ENCODE measurements around the gene C7. TPM values are rescaled to one million over a fixed set of nuclear protein-coding genes. Genes with fewer than 3 reads are reported as not detected.

The C7 gene
- total and polyA plus RNA-seq, 12 donors = 442 to 4,123 (median 1,249) TPM

DNA sequence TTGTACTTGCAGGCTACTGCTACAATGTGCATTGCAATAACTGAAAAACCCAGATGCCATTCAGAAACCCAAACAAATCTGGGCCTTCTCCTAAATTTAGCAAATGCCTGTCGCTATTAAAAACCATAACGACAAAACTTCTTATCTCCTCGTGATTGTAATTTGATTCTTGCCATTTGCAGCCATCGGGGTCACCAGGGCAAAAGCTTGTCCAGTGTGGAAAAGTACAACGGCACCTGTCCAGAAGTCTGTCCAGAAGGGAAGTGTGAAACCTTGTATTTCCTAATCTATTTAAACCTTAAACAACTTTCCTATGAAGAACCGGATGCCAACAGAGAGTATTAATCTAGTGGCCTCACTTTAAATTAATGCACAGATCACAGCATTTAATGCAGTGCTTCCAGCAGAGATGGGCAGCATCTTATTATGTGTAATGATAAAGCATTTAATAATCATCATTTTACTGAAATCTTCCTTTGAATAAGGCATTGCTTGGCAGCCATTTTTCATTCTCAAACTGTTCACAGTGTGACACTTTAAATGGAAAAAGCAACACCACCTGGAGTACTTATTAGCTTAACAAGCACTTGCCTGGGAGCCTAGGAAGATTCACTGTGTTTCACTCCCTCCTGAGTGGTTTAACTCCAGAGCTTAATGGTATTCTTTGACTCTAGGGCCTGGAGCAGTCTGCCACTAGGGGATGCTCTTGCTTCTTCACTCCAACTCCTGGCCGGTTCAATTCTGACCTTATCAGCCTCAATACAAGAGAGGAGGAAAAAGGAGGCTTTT lies 4.9 kb upstream of the C7 start:
- Histone ChIP-seq H3K36me3 (replicated peaks in 1 of 2) (no peaks in the 10 kb centered on the region), H3K27ac (peak overlapping the region; percentile 45 to 84 (median 83)), H3K4me3 (no peak overlapping the region), H3K27me3 (no peaks in the 10 kb centered on the region), H3K4me1 (replicated peaks in 1 of 2) (peaks cover 34 to 36% of the 10 kb centered on the region in 2 donors), H3K9me3 (replicated peaks in 1 of 3) (no peaks in the 10 kb centered on the region)
- no peak for TF ChIP-seq POLR2A (IDR thresholded peaks at IDR 0.05)
- TF ChIP-seq, protein P1, sequence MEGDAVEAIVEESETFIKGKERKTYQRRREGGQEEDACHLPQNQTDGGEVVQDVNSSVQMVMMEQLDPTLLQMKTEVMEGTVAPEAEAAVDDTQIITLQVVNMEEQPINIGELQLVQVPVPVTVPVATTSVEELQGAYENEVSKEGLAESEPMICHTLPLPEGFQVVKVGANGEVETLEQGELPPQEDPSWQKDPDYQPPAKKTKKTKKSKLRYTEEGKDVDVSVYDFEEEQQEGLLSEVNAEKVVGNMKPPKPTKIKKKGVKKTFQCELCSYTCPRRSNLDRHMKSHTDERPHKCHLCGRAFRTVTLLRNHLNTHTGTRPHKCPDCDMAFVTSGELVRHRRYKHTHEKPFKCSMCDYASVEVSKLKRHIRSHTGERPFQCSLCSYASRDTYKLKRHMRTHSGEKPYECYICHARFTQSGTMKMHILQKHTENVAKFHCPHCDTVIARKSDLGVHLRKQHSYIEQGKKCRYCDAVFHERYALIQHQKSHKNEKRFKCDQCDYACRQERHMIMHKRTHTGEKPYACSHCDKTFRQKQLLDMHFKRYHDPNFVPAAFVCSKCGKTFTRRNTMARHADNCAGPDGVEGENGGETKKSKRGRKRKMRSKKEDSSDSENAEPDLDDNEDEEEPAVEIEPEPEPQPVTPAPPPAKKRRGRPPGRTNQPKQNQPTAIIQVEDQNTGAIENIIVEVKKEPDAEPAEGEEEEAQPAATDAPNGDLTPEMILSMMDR (IDR thresholded peaks at IDR 0.05) = peak; percentile 96 to 99 (median 98)
- DNase-seq = peak; percentile 75 to 94 (median 85)
- intact Hi-C loops (cut with DNase I) = loop anchor here in 1 of 2 donors (10.0 kb wide), 1 partner anchor 610 kb away; the partner anchor contains the start of gene PLCXD3
- WGBS, 4 donors = 19 to 26% (median 25%) methylated on average over 7 of the region's 7 CpGs

DNA sequence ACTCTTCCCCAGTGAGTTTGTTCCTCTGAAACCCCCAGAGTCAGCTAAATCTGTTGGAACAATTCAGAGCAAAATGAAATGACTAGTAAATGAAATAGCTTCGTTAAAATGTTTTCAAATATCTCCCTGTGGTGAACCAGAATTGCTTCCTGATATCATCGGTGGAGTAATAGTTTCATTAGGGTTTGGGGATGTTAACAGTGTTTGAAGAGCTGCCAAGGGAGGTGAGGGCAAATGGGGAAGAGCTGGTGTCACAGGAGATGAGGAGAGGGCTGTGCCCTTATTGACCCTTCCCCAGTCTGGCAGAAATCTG lies 4.3 kb upstream of the C7 start:
- peak overlapping the region; percentile 45 to 84 (median 83) for H3K27ac ChIP-seq
- peaks cover 34 to 41% of the 10 kb centered on the region in 2 donors for H3K4me1 ChIP-seq (replicated peaks in 1 of 2)
- no peaks in the 10 kb centered on the region for H3K27me3 ChIP-seq
- H3K9me3 ChIP-seq (replicated peaks in 1 of 3) = no peaks in the 10 kb centered on the region
- intact Hi-C loops (cut with DNase I) = loop anchor here in 1 of 2 donors (10.0 kb wide), 1 partner anchor 610 kb away; the partner anchor contains the start of gene PLCXD3
- H3K4me3 ChIP-seq = no peak overlapping the region
- 14 to 25% (median 20%) methylated on average over 2 of the region's 2 CpGs for WGBS, 4 donors
- no peak for DNase-seq
- H3K36me3 ChIP-seq (replicated peaks in 1 of 2) = no peaks in the 10 kb centered on the region
- no peak for TF ChIP-seq POLR2A (IDR thresholded peaks at IDR 0.05)
- TF ChIP-seq, protein P1 (IDR thresholded peaks at IDR 0.05) = no peak

- no peaks in the 10 kb centered on the region for H3K27me3 ChIP-seq
- no peaks in the 10 kb centered on the region for H3K36me3 ChIP-seq (replicated peaks in 1 of 2)
- WGBS, 4 donors = 84 to 96% (median 93%) methylated on average over 1 of the region's 1 CpG
- H3K4me3 ChIP-seq = no peak overlapping the region
- TF ChIP-seq POLR2A (IDR thresholded peaks at IDR 0.05) = no peak
- TF ChIP-seq, protein P1 (IDR thresholded peaks at IDR 0.05) = no peak
- no peak overlapping the region for H3K27ac ChIP-seq
- intact Hi-C loops (cut with DNase I) = loop anchor here in 1 of 2 donors (10.0 kb wide), 1 partner anchor 608 kb away; the partner anchor contains the start of gene PLCXD3
- H3K4me1 ChIP-seq (replicated peaks in 1 of 2) = peaks cover 34 to 41% of the 10 kb centered on the region in 2 donors
- DNase-seq = no peak
- no peaks in the 10 kb centered on the region for H3K9me3 ChIP-seq (replicated peaks in 1 of 3)
Measured at GRCh38 chr5:40906351-40906751, 2.9 kb upstream of the C7 start.

DNA sequence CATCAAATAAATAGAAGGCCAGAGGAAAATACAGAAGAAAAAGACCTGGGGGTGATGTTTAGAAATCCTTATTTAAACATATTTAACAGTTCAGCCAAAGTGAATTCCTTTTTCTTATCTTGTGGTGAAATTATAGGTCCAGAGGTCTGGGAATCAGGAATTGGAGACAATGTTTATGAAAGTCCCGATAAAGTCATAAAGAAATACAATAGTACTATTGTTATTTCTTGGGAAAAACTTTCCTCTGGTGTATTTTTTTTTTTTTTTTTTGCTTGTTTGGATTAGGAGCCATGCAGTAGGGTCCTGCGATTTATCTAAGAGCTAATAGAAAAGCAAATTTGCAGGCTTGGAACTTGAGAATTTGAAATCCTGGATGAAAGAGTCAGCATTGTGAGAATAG lies 426 bp downstream of the C7 start:
- H3K27ac ChIP-seq = peak overlapping the region in 4 of 5 donors; percentile 26 to 74 (median 62)
- peaks cover 16 to 22% of the 10 kb centered on the region in 2 donors for H3K4me1 ChIP-seq (replicated peaks in 1 of 2)
- no peaks in the 10 kb centered on the region for H3K9me3 ChIP-seq (replicated peaks in 1 of 3)
- intact Hi-C loops (cut with DNase I) = loop anchor here in 1 of 2 donors (10.0 kb wide), 1 partner anchor 605 kb away; the partner anchor contains the start of gene PLCXD3
- no peaks in the 10 kb centered on the region for H3K27me3 ChIP-seq
- H3K4me3 ChIP-seq = peak overlapping the region in 2 of 4 donors; percentile 28 to 47
- WGBS, 4 donors = 19 to 44% (median 40%) methylated on average over 2 of the region's 2 CpGs
- no peak for TF ChIP-seq POLR2A (IDR thresholded peaks at IDR 0.05)
- no peaks in the 10 kb centered on the region for H3K36me3 ChIP-seq (replicated peaks in 1 of 2)
- DNase-seq = no peak

Measured in adrenal gland (tissue), 12 donors.